Measurements from ENCODE around the gene LINS1.

GRCh38 chr15:100525436-100525835 is 76.5 kb downstream of the LINS1 start:
- TF ChIP-seq POLR2AphosphoS5 (IDR thresholded peaks at IDR 0.05; ENCODE audit: low read depth, low read length) (no peak), POLR2A (IDR thresholded peaks at IDR 0.05; ENCODE audit: low read depth, low read length) (no peak), TAF1 (IDR thresholded peaks at IDR 0.05; ENCODE audit: borderline replicate concordance, low read depth, low read length) (no peak)
